ENCODE data around the gene CNOT6. TPM values are rescaled to one million over a fixed set of nuclear protein-coding genes. Genes with fewer than 3 reads are reported as not detected.

The CNOT6 gene
- total and polyA plus RNA-seq, 3 donors from 2014 or later, result 22.1 to 29.7 (median 28.9) TPM

- Histone ChIP-seq H3K27ac (no peak overlapping the region), H3K27me3 (no peaks in the 10 kb centered on the region), H3K4me1 (peaks cover 3% of the 10 kb centered on the region), H3K36me3 (ENCODE audit: low read depth, missing control alignments) (no peaks in the 10 kb centered on the region), H3K4me3 (no peak overlapping the region), H3K9me3 (no peaks in the 10 kb centered on the region)
- 70 to 84% methylated on average over 9 to 17 of the region's 17 CpGs for WGBS, 2 donors
- intact Hi-C loops (cut with DNase I; ENCODE audit: low total_unique reads), result no loop called here
- TF ChIP-seq POLR2A (IDR thresholded peaks at IDR 0.05), result no peak
- TF ChIP-seq, protein P1, sequence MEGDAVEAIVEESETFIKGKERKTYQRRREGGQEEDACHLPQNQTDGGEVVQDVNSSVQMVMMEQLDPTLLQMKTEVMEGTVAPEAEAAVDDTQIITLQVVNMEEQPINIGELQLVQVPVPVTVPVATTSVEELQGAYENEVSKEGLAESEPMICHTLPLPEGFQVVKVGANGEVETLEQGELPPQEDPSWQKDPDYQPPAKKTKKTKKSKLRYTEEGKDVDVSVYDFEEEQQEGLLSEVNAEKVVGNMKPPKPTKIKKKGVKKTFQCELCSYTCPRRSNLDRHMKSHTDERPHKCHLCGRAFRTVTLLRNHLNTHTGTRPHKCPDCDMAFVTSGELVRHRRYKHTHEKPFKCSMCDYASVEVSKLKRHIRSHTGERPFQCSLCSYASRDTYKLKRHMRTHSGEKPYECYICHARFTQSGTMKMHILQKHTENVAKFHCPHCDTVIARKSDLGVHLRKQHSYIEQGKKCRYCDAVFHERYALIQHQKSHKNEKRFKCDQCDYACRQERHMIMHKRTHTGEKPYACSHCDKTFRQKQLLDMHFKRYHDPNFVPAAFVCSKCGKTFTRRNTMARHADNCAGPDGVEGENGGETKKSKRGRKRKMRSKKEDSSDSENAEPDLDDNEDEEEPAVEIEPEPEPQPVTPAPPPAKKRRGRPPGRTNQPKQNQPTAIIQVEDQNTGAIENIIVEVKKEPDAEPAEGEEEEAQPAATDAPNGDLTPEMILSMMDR (IDR thresholded peaks at IDR 0.05), result no peak
- DNase-seq, result peak; percentile 10
Observed at GRCh38 chr5:180594311-180595045, 100.3 kb downstream of the CNOT6 start.

GRCh38 chr5:180595046-180595379 is 100.8 kb downstream of the CNOT6 start:
- Histone ChIP-seq H3K36me3 (ENCODE audit: low read depth, missing control alignments) (no peaks in the 10 kb centered on the region), H3K4me1 (peaks cover 3% of the 10 kb centered on the region), H3K27ac (no peak overlapping the region), H3K9me3 (no peaks in the 10 kb centered on the region), H3K27me3 (no peaks in the 10 kb centered on the region), H3K4me3 (no peak overlapping the region)
- intact Hi-C loops (cut with DNase I; ENCODE audit: low total_unique reads), result no loop called here
- 70 to 73% methylated on average over 2 of the region's 2 CpGs for WGBS, 2 donors
- no peak for TF ChIP-seq POLR2A (IDR thresholded peaks at IDR 0.05)
- TF ChIP-seq, protein P1 (IDR thresholded peaks at IDR 0.05), result no peak
- DNase-seq, result no peak

DNA sequence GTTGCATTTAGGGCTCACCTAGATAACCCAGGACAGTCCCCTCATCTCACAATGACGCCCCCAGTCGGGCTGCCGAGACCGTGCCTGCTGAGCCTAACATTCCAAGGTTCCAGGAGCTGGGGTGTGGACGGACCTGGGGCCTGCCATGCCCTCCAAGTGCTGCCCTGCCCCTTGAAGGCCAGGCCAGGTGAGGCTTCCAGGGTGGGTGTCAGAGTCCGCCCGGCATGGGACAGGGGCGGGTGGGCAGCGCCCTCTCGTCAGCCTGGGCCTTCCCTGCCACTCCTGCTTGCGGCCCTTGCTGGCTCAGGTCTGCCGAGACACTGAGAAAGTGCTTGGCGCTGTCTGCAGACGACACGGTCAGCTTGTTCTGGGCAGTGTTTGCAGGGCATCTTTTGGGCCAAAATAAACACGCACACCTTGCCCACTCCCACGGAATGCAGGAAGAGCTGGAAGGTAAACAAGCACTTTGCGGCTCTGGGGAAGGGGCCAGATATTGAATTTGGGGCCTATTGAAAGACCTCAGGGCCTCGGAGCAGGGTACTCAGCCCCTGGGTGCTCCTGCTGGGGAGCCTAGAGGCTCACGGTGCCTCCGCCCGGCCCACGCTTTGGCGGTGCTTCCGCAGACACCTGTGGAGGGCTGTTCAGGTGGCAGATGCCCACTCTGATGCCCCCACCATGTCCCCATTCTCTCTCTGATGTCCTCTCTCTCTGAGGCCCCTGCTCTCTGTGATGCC is 101.4 kb downstream of the CNOT6 start:
- TF ChIP-seq POLR2A (IDR thresholded peaks at IDR 0.05), result no peak
- TF ChIP-seq, protein P1 (IDR thresholded peaks at IDR 0.05), result no peak
- no peak overlapping the region for H3K4me3 ChIP-seq
- WGBS, 2 donors, result 81 to 87% methylated on average over 14 to 25 of the region's 25 CpGs
- H3K27me3 ChIP-seq, result no peaks in the 10 kb centered on the region
- peak; percentile 13 for DNase-seq
- H3K4me1 ChIP-seq, result peaks cover 3% of the 10 kb centered on the region
- H3K9me3 ChIP-seq, result no peaks in the 10 kb centered on the region
- intact Hi-C loops (cut with DNase I; ENCODE audit: low total_unique reads), result no loop called here
- no peaks in the 10 kb centered on the region for H3K36me3 ChIP-seq (ENCODE audit: low read depth, missing control alignments)
- H3K27ac ChIP-seq, result no peak overlapping the region

DNA sequence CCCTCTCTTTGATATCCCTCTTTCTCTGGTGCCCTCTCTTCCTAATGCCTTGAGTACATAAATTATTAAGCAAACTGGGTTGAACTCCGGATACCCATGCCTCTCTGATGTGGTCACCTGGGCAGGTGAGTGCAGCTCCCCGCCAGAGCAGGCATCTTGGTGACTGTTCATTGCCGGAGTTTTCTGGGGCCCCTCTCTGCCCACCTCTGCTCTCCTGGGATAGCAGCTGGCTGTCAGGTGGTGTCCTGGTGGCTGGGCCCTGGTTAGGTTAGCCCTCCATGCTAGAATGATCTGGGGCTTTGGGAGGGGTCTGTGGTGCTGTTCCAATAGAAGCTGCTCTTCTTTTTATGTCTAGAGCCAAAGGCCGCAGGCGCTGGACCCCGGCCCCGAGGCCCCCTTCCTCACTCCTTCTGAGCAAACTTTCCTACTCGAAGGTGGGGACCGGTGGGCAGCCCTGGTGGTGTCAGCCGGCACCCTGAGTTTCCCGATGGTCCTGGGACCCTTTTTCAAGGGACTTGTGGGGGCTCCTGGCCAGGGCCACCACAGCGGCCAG is 102.0 kb downstream of the CNOT6 start:
- no peak overlapping the region for H3K4me3 ChIP-seq
- no peaks in the 10 kb centered on the region for H3K27me3 ChIP-seq
- DNase-seq, result peak; percentile 11
- no peaks in the 10 kb centered on the region for H3K9me3 ChIP-seq
- TF ChIP-seq, protein P1 (IDR thresholded peaks at IDR 0.05), result no peak
- no peak for TF ChIP-seq POLR2A (IDR thresholded peaks at IDR 0.05)
- peaks cover 3% of the 10 kb centered on the region for H3K4me1 ChIP-seq
- intact Hi-C loops (cut with DNase I; ENCODE audit: low total_unique reads), result no loop called here
- H3K27ac ChIP-seq, result no peak overlapping the region
- no peaks in the 10 kb centered on the region for H3K36me3 ChIP-seq (ENCODE audit: low read depth, missing control alignments)
- 92 to 93% methylated on average over 2 to 12 of the region's 12 CpGs for WGBS, 2 donors

Data from testis (tissue), 3 donors.